H7 (cell line): ENCODE data around the gene FNDC3A. TPM values are rescaled to one million over a fixed set of nuclear protein-coding genes. Genes with fewer than 3 reads are reported as not detected.

Experiments used
- DNase-seq: peaks from one replicate; pipeline ENCODE4 v3.0.0; 2012
- H3K27me3 ChIP-seq: 2 replicates; pipeline ENCODE4 v1.6.0; 2011; ENCODE audit warnings: mild to moderate bottlenecking, low read length; ENCODE audit not compliant: control insufficient read depth, insufficient read depth
- H3K36me3 ChIP-seq: replicated peaks from 2 replicates; pipeline ENCODE4 v1.5.1; 2011; ENCODE audit warnings: low read length; ENCODE audit not compliant: control insufficient read depth, insufficient read depth
- H3K4me3 ChIP-seq: 2 replicates; pipeline ENCODE4 v1.5.1; 2011; ENCODE audit warnings: low read depth, mild to moderate bottlenecking, control low read depth, low read length, moderate library complexity; ENCODE audit not compliant: insufficient read depth
- total RNA-seq: library from RNA; depleted of rRNA; stranded (reverse); fragments of >200 nt; shearing (Covaris generic); gene quantifications from 2 replicates; pipeline ENCODE4 v1.2.3, GENCODE V29; 2014; rRNA removed

Gene FNDC3A
- total RNA-seq, 1 experiment from 2014 or later: 22.8 TPM

DNA sequence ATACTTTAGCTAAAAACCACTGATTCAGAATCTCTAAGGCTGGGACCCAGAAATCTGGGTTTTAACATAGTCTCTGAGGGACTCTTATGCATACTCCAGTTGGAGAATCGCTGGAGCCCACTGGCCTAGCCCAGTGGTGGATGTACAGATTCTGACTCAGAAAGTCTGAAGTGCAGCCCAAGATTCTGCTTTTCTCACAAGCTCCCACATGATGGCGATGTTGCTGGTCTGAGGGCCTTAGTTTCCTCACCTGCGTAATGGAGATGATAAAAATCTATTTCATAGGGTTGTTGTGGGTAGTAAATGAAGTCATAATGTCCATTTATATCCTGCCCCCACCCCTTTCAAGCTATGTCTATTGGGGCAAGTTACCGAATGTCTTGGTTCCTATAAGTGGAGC, 264.3 kb downstream of the FNDC3A start:
- Histone ChIP-seq H3K36me3 (no peaks in the 10 kb centered on the region), H3K4me3 (no peak overlapping the region), H3K27me3 (no peaks in the 10 kb centered on the region)
- peak; percentile 28 for DNase-seq

DNA sequence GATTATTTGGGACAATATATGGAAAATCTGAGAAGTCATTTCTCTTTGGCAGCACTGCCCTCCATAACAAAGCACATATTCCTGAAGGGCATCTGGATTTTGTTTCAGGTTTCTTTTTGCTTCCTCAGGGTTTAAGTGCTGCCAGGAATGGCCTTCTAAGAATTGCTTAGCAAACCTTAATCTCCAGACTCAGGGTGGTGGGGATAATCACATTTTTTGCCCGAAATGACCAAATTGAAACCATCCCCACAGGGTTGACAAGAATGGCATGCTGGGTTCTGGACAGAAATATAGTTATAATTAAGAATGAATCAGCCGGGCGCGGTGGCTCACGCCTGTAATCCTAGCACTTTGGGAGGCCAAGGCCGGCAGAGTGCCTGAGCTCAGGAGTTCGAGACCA, 265.6 kb downstream of the FNDC3A start:
- no peak for DNase-seq

DNA sequence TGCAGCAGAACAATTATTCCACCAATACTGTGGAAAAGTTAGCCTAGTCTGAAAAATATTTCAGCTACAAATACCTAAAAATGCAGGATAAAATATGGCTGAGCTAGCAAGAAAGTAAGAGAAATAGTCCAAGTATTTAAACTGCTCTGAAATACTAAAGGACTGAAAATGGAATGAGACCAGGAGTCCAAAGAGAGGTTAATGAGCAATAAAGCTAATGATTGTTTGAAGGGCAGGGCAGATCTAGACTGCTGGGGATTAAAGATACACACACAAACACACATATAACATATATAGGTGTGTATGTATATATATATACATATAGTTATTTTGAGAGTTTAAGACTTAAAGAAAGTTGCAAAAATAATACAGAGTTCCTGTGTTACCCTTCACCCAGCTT, 269.4 kb downstream of the FNDC3A start:
- Histone ChIP-seq H3K36me3 (no peaks in the 10 kb centered on the region), H3K27me3 (no peaks in the 10 kb centered on the region), H3K4me3 (no peak overlapping the region)
- DNase-seq: no peak

More for the DNA sequence above, 265.6 kb downstream of the FNDC3A start:
- no peaks in the 10 kb centered on the region for H3K36me3 ChIP-seq
- no peaks in the 10 kb centered on the region for H3K27me3 ChIP-seq
- no peak overlapping the region for H3K4me3 ChIP-seq

DNA sequence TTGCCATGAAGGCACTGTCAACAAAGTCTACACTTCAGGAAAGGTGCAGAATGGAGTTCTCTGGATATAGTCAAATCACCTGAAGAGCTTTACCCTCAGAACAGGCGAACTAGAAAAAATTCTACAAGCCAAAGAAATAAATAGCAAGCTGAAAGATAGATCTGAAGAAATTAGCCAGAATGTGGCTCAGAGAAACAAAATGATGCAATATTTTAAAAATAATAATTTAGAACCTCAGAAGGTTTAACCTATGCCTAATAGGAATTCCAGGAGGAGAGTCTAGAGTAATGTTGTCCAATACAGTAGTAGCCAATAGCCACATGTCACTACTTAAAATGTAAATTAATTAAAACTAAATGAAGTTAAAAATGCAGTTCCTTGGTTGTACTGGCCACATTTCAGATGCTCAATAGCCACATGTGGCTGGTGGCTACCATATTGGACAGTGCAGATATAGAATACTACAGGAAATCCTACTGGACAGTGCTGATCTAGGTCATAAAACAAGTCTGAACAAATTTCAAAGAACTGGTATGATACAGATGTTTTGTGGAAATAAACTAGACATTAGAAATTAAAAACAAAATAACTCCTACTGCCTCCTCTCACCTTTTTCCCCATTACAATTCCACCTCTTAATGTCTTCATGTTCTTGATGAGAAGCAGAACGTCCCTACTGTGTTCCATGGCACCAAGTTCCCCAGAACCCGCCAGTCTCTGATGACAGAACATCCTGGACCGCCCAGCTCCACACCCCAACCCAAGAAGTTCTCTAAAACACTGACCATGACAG, 271.3 kb downstream of the FNDC3A start:
- Histone ChIP-seq H3K36me3 (no peaks in the 10 kb centered on the region), H3K4me3 (peak overlapping the region; percentile 100), H3K27me3 (no peaks in the 10 kb centered on the region)
- DNase-seq: no peak

DNA sequence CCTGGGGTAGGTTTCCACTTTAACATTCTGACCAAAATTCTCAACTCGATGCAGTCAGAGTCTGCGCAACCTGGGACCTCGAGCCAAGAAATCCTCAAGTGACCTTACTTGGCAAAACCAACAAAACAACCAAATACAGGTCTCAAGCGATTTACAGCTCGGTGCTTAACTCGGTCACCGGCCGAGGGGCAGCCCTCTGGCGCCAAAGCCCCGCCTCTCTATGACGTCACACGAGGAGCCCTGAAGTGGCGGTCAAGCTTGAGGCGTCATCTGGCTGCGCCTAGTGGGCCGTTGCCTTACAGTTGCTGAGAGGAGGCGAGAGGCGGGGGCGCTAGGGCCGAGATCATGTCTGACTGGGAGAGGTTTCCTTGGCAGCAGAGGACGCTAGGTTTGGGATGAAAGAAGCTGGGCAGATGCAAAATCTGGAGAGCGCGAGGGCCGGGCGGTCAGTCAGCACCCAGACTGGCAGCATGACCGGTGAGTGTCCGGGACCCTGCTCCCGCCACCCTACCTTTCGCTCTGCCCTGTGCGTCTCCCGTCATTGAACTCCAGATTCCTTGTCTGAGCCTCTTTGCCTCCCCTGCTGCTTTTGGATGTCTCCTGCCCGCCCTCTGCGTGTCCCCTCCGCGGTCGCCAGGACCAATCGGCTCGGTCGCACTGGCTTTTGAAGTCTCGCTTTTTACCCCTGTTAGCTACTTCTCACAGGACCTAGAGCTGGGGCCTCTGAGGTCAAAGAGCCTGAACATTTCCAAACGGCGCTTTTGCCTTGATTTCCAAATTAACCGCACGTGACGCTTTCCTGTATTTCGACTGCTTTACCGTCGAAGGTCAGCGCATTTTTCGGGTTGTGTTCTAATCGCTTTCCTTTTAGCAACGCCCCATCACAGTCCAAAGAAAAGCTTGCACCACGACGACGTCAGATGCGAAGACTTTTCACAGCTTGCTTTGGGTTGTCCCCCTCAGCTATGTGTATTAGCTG, 272.2 kb downstream of the FNDC3A start, which contains the start of gene CDADC1:
TSS of gene CDADC1 (plus strand) at position 283 of the 979 bp plus-strand sequence. CDS start at position 396, 113 bp downstream.
- Histone ChIP-seq H3K27me3 (no peaks in the 10 kb centered on the region), H3K4me3 (peak within 1 kb of the TSS; percentile 100), H3K36me3 (no peaks in the 10 kb centered on the region)
- peak; percentile 93 for DNase-seq

DNA sequence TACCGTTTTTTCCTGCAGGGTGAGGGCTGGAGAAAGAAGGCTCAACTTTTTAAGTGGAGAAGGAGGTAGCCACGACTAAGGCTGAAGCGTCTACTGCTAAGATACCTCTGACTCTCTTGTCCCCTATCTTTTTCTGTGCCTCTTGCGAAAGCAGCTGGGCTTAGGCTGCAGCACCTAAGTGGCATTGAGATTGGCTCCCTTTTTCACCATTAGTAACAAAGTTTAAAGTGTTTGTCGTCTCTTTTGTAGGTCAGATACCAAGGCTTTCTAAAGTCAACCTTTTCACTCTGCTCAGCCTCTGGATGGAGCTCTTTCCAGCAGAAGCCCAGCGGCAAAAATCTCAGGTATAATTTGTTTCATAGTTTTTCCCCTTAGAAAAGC, 272.9 kb downstream of the FNDC3A start:
- peak; percentile 18 for DNase-seq
- Histone ChIP-seq H3K4me3 (peak overlapping the region; percentile 100), H3K36me3 (no peaks in the 10 kb centered on the region), H3K27me3 (no peaks in the 10 kb centered on the region)

DNA sequence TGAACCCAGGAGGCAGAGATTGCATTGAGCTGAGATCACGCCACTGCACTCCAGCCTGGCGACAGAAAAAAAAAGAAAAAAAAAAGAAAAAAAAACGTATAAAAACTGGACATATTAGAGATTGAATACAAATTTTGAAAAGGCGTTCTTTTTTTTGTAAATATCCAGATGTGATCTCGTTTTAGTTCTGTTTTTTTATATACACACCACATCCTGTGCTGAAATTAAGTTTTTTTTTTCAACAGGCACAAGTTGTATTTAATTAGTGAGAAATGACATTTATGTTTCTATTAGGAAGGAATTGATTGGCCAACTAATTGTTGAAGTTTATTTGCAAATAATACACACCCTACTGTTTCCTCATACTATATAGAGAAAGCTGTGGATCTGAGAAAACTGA, 275.6 kb downstream of the FNDC3A start:
- Histone ChIP-seq H3K36me3 (no peaks in the 10 kb centered on the region), H3K4me3 (no peak overlapping the region), H3K27me3 (no peaks in the 10 kb centered on the region)
- DNase-seq: no peak

DNA sequence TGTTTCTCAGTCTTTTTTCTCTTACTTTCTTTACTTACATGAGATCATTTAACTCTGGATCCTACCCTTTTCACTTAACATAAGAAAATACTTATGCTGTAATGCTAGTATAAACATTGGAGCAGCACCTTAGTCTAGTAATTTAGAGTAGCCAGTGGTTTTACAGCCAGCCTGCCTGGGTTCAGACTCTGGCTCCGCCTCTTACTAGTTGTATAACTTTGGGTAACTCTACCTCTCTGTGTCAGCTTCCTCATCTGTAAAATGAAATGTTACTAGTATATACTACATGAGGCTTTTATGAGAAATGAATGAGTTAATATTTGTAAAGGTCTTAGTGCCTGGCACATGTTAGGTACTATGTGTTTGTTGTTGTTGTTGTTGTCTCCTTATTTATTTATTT, 277.6 kb downstream of the FNDC3A start:
- H3K36me3 ChIP-seq: no peaks in the 10 kb centered on the region
- no peak overlapping the region for H3K4me3 ChIP-seq
- DNase-seq: no peak
- no peaks in the 10 kb centered on the region for H3K27me3 ChIP-seq

DNA sequence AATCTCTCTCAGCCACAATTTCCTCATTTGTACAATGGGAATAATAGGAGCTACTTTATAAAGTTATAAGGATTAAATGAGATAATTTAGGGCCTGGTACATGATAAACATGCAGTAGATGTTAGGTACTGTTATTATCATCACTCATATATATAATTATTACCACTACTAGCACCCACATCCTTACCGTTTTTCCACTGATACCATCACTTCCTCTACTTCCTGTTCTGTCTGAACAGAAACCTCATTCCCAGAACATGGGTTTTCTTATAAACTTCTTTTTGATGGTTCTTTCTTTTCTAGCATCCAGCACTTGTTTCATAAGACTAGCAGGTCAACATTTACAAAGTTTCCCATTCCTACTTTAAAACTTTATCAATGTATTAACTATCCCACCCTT, 278.3 kb downstream of the FNDC3A start:
- no peak overlapping the region for H3K4me3 ChIP-seq
- no peaks in the 10 kb centered on the region for H3K27me3 ChIP-seq
- DNase-seq: no peak
- H3K36me3 ChIP-seq: no peaks in the 10 kb centered on the region

DNA sequence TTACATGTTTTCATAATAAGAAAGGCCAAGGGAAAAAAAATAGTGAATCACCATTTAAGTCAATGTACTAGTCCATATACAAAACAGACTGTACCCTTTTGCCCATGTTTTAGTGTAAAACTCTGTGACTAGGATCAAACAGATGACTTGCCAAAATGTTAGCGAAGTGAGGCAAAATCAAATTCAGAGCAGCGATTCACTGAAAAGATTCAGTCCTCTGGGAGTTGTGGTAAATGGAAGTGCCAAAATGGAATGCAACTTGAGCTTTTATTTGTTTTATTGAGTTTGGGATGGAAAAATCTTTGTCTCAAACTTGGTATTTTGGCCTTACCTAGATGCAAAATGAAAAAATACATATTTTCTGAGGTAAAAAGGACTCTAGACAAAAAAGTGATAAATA, 281.1 kb downstream of the FNDC3A start:
- H3K36me3 ChIP-seq: no peaks in the 10 kb centered on the region
- no peaks in the 10 kb centered on the region for H3K27me3 ChIP-seq
- no peak overlapping the region for H3K4me3 ChIP-seq
- no peak for DNase-seq

DNA sequence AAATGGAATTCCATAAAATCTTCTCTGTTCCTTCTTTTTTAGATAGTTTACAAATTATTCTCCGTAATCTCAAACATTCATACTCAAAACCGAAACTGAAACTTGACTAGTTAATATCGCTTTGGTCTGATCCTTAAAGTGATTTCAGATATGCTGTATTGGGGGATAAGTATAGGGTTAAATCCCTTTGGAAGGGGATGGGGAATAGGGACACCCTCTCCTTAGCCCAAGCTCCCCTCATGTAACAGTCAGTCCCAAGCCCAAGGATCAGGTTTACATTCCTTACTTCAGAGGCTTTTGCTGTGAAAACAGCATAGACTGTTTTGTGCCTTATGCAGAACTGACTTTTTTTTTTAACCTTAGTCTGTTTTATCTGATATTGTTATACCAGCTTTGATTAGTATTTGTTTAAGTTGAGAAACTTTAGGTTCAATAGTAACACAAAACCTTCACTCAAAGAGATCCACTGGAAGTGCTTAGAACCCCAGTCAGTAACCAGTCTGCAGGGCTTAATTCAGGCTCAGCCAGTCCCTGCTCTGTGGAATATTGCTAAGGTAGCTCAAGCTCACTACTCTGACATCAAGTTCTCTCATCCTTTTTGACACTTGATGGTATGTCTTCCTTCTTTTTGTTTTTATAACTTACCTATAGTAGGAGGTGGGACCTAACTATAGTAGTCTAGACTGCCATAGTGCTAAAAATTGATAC, 282.5 kb downstream of the FNDC3A start:
- no peaks in the 10 kb centered on the region for H3K27me3 ChIP-seq
- H3K36me3 ChIP-seq: no peaks in the 10 kb centered on the region
- no peak for DNase-seq
- H3K4me3 ChIP-seq: no peak overlapping the region

Other genes starting within 250 kb of the FNDC3A start
- gene MLNR, start 244.4 kb downstream of the FNDC3A start, total RNA-seq: not detected in 2 replicates